ENCODE results near the gene MRPS5.

MRPS5 gene

DNA sequence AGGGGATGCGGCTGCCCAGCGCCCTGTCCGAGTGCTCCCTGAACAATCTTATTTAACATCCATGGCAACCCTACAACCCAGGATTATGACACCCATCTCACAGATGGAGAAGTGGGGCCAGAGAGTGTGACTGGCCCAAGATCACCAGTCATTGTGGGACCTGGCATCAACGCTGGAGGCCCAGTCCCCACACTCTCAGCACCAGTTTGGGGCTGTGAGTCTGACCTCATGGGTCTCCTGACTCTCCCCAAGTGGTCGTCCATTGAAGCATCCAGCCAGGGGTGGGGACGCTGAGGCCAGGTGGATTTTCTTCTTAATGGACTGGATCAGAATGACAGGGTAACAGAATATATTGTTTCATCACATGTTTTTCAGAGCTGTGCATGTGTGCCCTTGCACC, 71.6 kb downstream of the MRPS5 start:
- no peak overlapping the region for H3K4me2 ChIP-seq (ENCODE audit: insufficient read depth, low read length)
- no peaks in the 10 kb centered on the region for H3K9me3 ChIP-seq (ENCODE audit: insufficient read depth, low read length, severe bottlenecking)
- H3K27ac ChIP-seq (ENCODE audit: low read length) = no peak overlapping the region
- ATAC-seq (ENCODE audit: insufficient read depth, low read depth) (no peak), DNase-seq (no peak)
- no peak overlapping the region for H2AFZ ChIP-seq (ENCODE audit: low read depth, low read length)
- no peaks in the 10 kb centered on the region for H3K27me3 ChIP-seq (ENCODE audit: insufficient read depth, low read length, poor library complexity)
- H3K4me1 ChIP-seq (ENCODE audit: insufficient read depth, low read length) = peaks cover 3% of the 10 kb centered on the region; the same call in 1 of the 2 replicates
- no peak overlapping the region for H3K4me3 ChIP-seq (ENCODE audit: low read depth in 1 of 2, low read length in 2 of 2)
- H3K36me3 ChIP-seq (ENCODE audit: insufficient read depth, low read length) = peaks cover 59% of the 10 kb centered on the region
- no peak overlapping the region for H3K9ac ChIP-seq (ENCODE audit: low read depth, low read length)
- no peaks in the 10 kb centered on the region for H3K79me2 ChIP-seq (ENCODE audit: insufficient read depth, low read length)
- TF ChIP-seq EZH2 (IDR thresholded peaks at IDR 0.05; ENCODE audit: borderline replicate concordance, low read depth, low read length, severe bottlenecking) = no peak
- TF ChIP-seq, protein P1, sequence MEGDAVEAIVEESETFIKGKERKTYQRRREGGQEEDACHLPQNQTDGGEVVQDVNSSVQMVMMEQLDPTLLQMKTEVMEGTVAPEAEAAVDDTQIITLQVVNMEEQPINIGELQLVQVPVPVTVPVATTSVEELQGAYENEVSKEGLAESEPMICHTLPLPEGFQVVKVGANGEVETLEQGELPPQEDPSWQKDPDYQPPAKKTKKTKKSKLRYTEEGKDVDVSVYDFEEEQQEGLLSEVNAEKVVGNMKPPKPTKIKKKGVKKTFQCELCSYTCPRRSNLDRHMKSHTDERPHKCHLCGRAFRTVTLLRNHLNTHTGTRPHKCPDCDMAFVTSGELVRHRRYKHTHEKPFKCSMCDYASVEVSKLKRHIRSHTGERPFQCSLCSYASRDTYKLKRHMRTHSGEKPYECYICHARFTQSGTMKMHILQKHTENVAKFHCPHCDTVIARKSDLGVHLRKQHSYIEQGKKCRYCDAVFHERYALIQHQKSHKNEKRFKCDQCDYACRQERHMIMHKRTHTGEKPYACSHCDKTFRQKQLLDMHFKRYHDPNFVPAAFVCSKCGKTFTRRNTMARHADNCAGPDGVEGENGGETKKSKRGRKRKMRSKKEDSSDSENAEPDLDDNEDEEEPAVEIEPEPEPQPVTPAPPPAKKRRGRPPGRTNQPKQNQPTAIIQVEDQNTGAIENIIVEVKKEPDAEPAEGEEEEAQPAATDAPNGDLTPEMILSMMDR (IDR thresholded peaks at IDR 0.05; ENCODE audit: borderline replicate concordance, extremely low read depth, low read length, poor library complexity, severe bottlenecking) = no peak
- H4K20me1 ChIP-seq (ENCODE audit: insufficient read depth, low read length) = no peaks in the 10 kb centered on the region

DNA sequence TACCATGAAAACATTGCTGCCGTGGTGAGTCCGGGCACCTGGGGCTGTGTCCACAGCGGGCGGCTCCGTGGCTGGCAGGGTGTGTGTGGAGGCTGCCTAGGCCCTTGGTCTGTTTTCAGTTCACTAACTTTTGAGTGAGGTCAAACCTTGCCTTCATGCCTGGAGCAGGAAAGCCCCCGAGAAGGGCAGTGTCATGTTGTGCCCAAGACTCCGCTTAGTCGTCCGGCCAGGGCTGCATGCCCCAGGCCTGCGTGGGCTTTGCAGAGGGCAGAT, 72.0 kb downstream of the MRPS5 start:
- H3K9ac ChIP-seq (ENCODE audit: low read depth, low read length) = no peak overlapping the region
- ATAC-seq (ENCODE audit: insufficient read depth, low read depth) (no peak), DNase-seq (no peak)
- no peak overlapping the region for H2AFZ ChIP-seq (ENCODE audit: low read depth, low read length)
- H3K27me3 ChIP-seq (ENCODE audit: insufficient read depth, low read length, poor library complexity) = no peaks in the 10 kb centered on the region
- no peak overlapping the region for H3K27ac ChIP-seq (ENCODE audit: low read length)
- peaks cover 61% of the 10 kb centered on the region for H3K36me3 ChIP-seq (ENCODE audit: insufficient read depth, low read length)
- no peak for TF ChIP-seq EZH2 (IDR thresholded peaks at IDR 0.05; ENCODE audit: borderline replicate concordance, low read depth, low read length, severe bottlenecking)
- TF ChIP-seq, protein P1 (IDR thresholded peaks at IDR 0.05; ENCODE audit: borderline replicate concordance, extremely low read depth, low read length, poor library complexity, severe bottlenecking) = no peak
- H3K4me1 ChIP-seq (ENCODE audit: insufficient read depth, low read length) = peaks cover 3% of the 10 kb centered on the region; the same call in 1 of the 2 replicates
- no peaks in the 10 kb centered on the region for H4K20me1 ChIP-seq (ENCODE audit: insufficient read depth, low read length)
- H3K4me2 ChIP-seq (ENCODE audit: insufficient read depth, low read length) = no peak overlapping the region
- H3K4me3 ChIP-seq (ENCODE audit: low read depth in 1 of 2, low read length in 2 of 2) = no peak overlapping the region
- H3K9me3 ChIP-seq (ENCODE audit: insufficient read depth, low read length, severe bottlenecking) = no peaks in the 10 kb centered on the region
- no peaks in the 10 kb centered on the region for H3K79me2 ChIP-seq (ENCODE audit: insufficient read depth, low read length)

DNA sequence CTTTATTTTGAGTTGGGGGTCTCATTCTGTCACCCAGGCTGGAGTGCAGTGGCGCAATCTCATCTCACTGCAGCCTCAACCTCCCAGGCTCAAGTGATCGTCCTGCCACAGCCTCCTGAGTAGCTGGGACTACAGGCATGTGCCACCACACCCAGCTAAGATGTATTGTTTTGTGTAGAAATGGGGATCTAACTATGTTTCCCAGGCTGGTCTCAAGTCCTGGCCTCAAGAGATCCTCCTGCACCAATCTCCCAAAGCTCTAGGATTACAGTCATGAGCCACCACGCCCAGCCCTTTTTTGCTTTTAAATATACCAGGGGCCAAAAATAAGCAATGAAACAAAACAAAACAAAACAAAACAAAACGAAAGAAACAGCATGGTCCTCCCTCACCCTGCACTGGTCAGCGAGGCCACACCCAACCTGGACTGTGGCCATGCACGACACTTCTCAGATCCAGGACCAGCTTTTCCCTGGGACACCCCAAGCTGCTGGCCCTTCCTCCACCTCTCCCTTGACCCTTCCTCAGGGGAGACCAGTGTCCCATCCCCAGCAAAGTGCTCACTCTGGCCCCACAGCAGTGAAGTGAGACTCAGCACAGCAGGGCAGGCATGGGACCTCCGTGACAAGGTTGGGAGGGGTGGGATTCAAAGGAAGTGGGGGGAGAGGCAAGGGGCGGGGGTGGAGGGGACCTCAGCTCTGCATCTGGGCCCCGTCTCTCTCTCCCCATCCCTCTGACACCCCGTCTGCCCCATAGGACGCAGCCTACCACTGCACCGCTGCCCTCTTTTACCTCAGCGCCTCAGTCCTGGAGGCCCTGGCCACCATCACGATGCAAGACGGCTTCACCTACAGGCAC, 72.6 kb downstream of the MRPS5 start:
- Histone ChIP-seq H3K36me3 (ENCODE audit: insufficient read depth, low read length) (peaks cover 60% of the 10 kb centered on the region), H3K9me3 (ENCODE audit: insufficient read depth, low read length, severe bottlenecking) (no peaks in the 10 kb centered on the region), H4K20me1 (ENCODE audit: insufficient read depth, low read length) (no peaks in the 10 kb centered on the region), H3K4me1 (ENCODE audit: insufficient read depth, low read length) (no peaks in the 10 kb centered on the region), H3K27ac (ENCODE audit: low read length) (no peak overlapping the region), H3K79me2 (ENCODE audit: insufficient read depth, low read length) (no peaks in the 10 kb centered on the region), H3K4me3 (ENCODE audit: low read depth in 1 of 2, low read length in 2 of 2) (no peak overlapping the region), H3K9ac (ENCODE audit: low read depth, low read length) (no peak overlapping the region), H3K27me3 (ENCODE audit: insufficient read depth, low read length, poor library complexity) (no peaks in the 10 kb centered on the region), H2AFZ (ENCODE audit: low read depth, low read length) (no peak overlapping the region), H3K4me2 (ENCODE audit: insufficient read depth, low read length) (no peak overlapping the region)
- no peak for DNase-seq
- TF ChIP-seq, protein P1 (IDR thresholded peaks at IDR 0.05; ENCODE audit: borderline replicate concordance, extremely low read depth, low read length, poor library complexity, severe bottlenecking) = no peak
- TF ChIP-seq EZH2 (IDR thresholded peaks at IDR 0.05; ENCODE audit: borderline replicate concordance, low read depth, low read length, severe bottlenecking) = no peak
- ATAC-seq (ENCODE audit: insufficient read depth, low read depth) = no peak
